GM12872 (cell line): ENCODE data around the gene TBC1D16.

Source experiments
- TF ChIP-seq, protein P1 (sequence below): IDR thresholded peaks from 3 replicates; pipeline ENCODE4 v1.5.1; 2011; ENCODE audit warnings: low read depth, mild to moderate bottlenecking, low read length, moderate library complexity; ENCODE audit not compliant: insufficient read depth

TBC1D16 gene, protein sequence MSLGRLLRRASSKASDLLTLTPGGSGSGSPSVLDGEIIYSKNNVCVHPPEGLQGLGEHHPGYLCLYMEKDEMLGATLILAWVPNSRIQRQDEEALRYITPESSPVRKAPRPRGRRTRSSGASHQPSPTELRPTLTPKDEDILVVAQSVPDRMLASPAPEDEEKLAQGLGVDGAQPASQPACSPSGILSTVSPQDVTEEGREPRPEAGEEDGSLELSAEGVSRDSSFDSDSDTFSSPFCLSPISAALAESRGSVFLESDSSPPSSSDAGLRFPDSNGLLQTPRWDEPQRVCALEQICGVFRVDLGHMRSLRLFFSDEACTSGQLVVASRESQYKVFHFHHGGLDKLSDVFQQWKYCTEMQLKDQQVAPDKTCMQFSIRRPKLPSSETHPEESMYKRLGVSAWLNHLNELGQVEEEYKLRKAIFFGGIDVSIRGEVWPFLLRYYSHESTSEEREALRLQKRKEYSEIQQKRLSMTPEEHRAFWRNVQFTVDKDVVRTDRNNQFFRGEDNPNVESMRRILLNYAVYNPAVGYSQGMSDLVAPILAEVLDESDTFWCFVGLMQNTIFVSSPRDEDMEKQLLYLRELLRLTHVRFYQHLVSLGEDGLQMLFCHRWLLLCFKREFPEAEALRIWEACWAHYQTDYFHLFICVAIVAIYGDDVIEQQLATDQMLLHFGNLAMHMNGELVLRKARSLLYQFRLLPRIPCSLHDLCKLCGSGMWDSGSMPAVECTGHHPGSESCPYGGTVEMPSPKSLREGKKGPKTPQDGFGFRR

DNA sequence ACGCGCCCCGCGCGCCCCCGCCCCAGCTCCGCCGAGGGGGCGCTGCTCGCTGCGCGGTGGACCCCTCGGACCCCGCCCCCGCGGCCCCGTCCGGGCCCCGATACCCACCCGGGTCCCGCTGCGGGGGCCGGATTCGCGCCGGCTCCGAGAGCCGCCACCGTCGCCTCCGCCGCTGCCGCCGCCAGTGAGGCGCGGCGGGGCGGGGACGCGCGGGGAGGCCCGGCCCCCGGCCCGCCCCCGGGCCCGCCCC lies at the start of gene TBC1D16:
TSS of gene TBC1D16 (minus strand) at position 186 of the 250 bp plus-strand sequence. CDS start 22,325 bp downstream, outside the sequence.
- TF ChIP-seq, protein P1, sequence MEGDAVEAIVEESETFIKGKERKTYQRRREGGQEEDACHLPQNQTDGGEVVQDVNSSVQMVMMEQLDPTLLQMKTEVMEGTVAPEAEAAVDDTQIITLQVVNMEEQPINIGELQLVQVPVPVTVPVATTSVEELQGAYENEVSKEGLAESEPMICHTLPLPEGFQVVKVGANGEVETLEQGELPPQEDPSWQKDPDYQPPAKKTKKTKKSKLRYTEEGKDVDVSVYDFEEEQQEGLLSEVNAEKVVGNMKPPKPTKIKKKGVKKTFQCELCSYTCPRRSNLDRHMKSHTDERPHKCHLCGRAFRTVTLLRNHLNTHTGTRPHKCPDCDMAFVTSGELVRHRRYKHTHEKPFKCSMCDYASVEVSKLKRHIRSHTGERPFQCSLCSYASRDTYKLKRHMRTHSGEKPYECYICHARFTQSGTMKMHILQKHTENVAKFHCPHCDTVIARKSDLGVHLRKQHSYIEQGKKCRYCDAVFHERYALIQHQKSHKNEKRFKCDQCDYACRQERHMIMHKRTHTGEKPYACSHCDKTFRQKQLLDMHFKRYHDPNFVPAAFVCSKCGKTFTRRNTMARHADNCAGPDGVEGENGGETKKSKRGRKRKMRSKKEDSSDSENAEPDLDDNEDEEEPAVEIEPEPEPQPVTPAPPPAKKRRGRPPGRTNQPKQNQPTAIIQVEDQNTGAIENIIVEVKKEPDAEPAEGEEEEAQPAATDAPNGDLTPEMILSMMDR: no peak

DNA sequence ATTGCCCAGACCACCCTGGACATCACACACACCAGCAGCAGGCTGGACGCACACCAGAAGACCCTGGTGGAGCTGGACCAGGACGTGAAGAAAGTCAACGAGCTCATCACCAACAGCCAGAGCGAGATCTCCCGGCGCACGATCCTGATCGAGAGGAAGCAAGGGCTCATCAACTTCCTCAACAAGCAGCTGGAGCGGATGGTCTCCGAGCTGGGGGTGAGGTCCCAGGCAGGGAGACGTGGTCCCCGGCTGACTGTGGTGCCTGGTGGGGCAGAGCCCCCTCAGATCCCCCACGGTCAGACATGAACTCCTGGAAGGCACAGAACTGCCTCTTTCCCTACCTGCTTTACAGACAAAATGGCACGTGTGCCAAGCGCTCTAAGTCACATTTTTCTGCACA lies 49.1 kb upstream of the TBC1D16 start:
- TF ChIP-seq, protein P1: no peak

DNA sequence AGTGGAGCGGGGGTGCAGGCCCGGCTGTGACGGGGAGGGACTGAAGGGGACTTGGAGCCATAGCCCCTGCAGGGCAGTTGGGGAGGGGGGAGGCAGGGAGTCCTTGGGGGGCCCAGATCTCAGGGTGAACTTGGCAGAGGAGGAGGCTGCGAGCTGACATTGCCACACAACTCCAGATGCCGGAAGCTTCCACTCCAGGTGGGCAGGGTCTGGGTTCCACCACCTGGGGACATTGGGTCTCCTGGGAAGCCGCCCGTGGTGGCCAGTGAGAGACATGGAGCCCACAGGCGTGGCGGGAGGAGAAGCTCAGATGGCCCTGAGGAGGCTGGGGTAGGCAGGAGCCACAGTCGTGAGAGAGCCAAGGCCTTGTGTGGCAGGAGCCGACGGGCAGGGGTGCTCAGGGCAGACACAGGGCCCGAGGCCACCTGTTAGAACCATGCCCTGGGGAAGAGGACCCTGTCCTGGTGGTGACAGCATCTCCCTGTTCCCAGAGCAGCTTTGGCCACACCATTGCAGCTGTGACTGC lies 47.5 kb upstream of the TBC1D16 start:
- TF ChIP-seq, protein P1: no peak

DNA sequence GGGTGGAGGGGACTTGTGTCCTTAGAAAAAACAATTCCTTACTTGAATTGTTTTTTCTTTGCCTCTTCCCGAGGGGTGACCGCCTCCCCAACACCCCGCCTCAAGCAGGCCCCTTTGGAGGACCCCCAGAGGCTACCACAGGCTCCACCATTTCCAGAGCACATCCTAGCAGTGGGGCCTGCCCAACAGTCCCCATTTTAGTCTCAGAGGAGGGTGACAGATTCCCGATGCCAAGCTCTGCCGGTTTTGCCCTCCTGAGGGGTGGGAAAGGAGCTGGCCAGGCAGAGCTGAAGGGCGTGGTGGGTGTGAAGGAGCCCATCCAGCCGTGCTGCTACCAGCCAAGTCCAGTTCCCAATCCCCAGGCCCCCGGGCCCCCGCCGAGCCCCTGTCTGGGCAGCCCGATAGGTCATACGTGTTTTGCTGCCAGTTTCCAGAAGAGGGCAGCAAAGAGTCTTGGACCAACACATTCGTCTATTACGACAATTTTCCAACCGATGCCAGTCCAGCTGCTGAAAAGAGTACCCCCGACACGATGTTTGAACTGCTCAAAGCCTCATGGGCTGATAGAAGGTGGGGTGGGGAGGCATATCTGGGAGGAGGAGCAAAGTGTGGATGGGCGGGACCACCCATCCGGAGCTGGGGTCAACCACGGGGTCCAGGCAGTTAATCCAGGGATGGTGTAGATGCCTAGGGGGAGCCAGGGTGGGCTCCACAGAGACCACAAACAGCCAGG lies 46.9 kb upstream of the TBC1D16 start:
- TF ChIP-seq, protein P1: peak; percentile 77

DNA sequence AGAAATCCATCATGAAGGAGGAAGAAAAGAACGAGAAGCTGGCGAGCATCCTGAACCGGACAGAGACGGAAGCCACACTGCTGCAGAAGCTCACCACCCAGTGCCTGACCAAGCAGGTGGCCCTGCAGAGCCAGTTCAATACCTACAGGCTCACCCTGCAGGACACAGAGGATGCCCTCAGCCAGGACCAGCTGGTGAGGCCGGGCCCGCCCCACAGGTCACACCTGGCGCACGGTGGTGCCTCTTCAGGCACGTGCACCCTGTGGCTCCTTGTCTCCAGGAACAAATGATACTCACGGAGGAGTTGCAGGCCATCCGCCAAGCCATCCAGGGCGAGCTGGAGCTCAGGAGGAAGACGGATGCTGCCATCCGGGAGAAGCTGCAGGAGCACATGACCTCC lies 45.9 kb upstream of the TBC1D16 start:
- TF ChIP-seq, protein P1: no peak

- TF ChIP-seq, protein P1: no peak
Observed at GRCh38 chr17:80080081-80080480, 44.4 kb upstream of the TBC1D16 start.

DNA sequence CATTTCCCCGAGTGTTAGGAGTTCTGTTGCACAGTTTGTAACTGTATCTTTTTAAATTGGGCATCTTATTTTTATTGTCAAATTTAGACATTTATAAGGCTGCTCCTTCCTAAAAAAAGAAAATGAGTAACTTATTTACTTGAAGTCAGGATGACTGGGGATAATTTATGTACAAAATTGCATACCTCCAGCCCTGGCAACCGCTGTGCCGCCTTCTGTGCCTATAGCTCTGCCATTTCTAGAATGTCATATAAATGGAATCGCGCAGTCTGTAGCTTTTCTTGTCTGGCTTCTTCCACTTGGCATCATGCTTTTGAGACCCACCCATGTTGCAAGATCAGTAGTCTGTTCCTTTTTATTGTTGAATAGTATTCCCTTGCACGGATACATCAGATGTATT lies 36.7 kb upstream of the TBC1D16 start:
- TF ChIP-seq, protein P1: no peak
